Lung (tissue), 12 donors: ENCODE data around the gene KRT2. TPM values are rescaled to one million over a fixed set of nuclear protein-coding genes. Genes with fewer than 3 reads are reported as not detected.

Source experiments
- ATAC-seq: fragments of 200-7000 bp; cut with Tn5 transposase; one replicate; pipeline ENCODE4 v1.9.1; 2020; ENCODE audit warnings: moderate number of reproducible peaks; ENCODE audit not compliant: insufficient read depth, low FRiP score
- DNase-seq, 3 donors: peaks; one replicate each; pipeline ENCODE4 v3.0.0-alpha.2; 2013 to 2017
- H3K27ac ChIP-seq, 2 donors: one replicate each; pipeline ENCODE4 v1.5.1; 2013; ENCODE audit warnings: mild to moderate bottlenecking in 2 of 2, moderate library complexity in 2 of 2, control low read depth in 1 of 2, inconsistent platforms in 1 of 2, low read depth in 1 of 2, low read length in 1 of 2
- H3K27me3 ChIP-seq, 3 donors: one replicate each; pipeline ENCODE4 v1.5.1; 2013; ENCODE audit warnings: low read length in 2 of 3; ENCODE audit not compliant: control insufficient read depth in 3 of 3, insufficient read depth in 3 of 3
- H3K36me3 ChIP-seq, 4 donors: one replicate each; pipeline ENCODE4 v1.5.1; 2013; ENCODE audit warnings: low read length in 4 of 4, mild to moderate bottlenecking in 1 of 4, moderate library complexity in 1 of 4; ENCODE audit not compliant: control insufficient read depth in 4 of 4, insufficient read depth in 4 of 4
- H3K4me1 ChIP-seq, 5 donors: one replicate each; pipeline ENCODE4 v1.5.1; 2013; ENCODE audit warnings: low read length in 5 of 5, mild to moderate bottlenecking in 2 of 5, moderate library complexity in 1 of 5; ENCODE audit not compliant: control insufficient read depth in 5 of 5, insufficient read depth in 5 of 5
- H3K4me3 ChIP-seq: one replicate; pipeline ENCODE4 v1.5.1; 2013; ENCODE audit warnings: mild to moderate bottlenecking, control low read depth, moderate library complexity
- H3K9ac ChIP-seq, 2 donors: one replicate each; pipeline ENCODE4 v1.5.1; 2013; ENCODE audit warnings: low read length in 2 of 2, control low read depth in 1 of 2; ENCODE audit not compliant: insufficient read depth in 1 of 2
- H3K9me3 ChIP-seq, 4 donors: one replicate each; pipeline ENCODE4 v1.5.1; 2013; ENCODE audit warnings: low read length in 3 of 4, mild to moderate bottlenecking in 1 of 4, moderate library complexity in 1 of 4; ENCODE audit not compliant: control insufficient read depth in 4 of 4, insufficient read depth in 3 of 4
- CTCF ChIP-seq: IDR thresholded peaks from 2 replicates; pipeline ENCODE4 v1.5.1; 2012; ENCODE audit warnings: mild to moderate bottlenecking; ENCODE audit errors: control extremely low read depth, extremely low read depth
- WGBS, 2 donors: extraction: QIAGEN DNeasy Blood & Tissue Kit; methylation state at CpG; one replicate each; pipeline ENCODE4 v1.1.7; 2013; 5-methylcytosine and 5-hydroxymethylcytosine counted together
- polyA plus RNA-seq, 2 donors: library from polyadenylated mRNA; stranded (reverse); fragments of 200-250 nt; gene quantifications; one replicate each; pipeline ENCODE4 v1.2.1, GENCODE V29; 2013
- total RNA-seq, 2 donors: library from RNA; depleted of rRNA in 1 of 2; stranded (reverse); fragments of >200 nt in 1 of 2; gene quantifications; one replicate each; pipeline ENCODE4 v1.2.1, GENCODE V29; 2014 to 2021
- donor health status: control.
- donor health status: control.
- donor health status: Bipolar disorder and iron deficiency.
- donor health status: healthy.
- donor health status: DM: yes; HTN: yes; CAD: no.

Gene KRT2
- total and polyA plus RNA-seq, 4 donors, result 0.03 TPM; not detected in 3

DNA sequence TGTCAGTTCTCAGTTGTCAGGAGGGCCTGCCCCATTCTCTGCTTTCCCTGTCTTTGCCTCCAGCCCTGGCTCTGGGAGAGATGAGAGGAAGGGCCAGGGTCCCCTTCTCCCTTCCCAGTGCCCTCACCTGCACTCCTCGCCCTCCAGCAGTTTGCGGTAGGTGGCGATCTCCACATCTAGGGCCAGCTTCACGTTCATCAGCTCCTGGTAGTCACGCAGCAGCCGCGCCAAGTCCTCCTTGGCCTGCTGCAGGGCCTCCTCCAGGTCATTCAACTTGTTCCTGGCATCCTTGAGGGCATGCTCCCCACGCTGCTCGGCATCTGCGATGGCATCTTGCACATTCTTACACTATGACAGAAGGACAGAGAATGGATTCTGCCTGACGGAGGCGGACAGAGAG is 5.4 kb downstream of the KRT2 start:
- no peak for DNase-seq
- TF ChIP-seq CTCF, result no peak
- 87 to 93% methylated on average over 12 of the region's 12 CpGs for WGBS, 2 donors
- Histone ChIP-seq H3K9ac (no peak overlapping the region), H3K27me3 (peaks cover 0 to 4% (median 0%) of the 10 kb centered on the region in 3 donors), H3K9me3 (no peaks in the 10 kb centered on the region), H3K4me3 (no peak overlapping the region), H3K36me3 (no peaks in the 10 kb centered on the region), H3K27ac (no peak overlapping the region), H3K4me1 (no peaks in the 10 kb centered on the region)
- ATAC-seq, result no peak

GRCh38 chr12:52645982-52646381 is 6.0 kb downstream of the KRT2 start:
- Histone ChIP-seq H3K4me1 (no peaks in the 10 kb centered on the region), H3K27me3 (peaks cover 0 to 4% (median 0%) of the 10 kb centered on the region in 3 donors), H3K36me3 (no peaks in the 10 kb centered on the region), H3K4me3 (no peak overlapping the region), H3K9ac (no peak overlapping the region), H3K27ac (no peak overlapping the region), H3K9me3 (no peaks in the 10 kb centered on the region)
- TF ChIP-seq CTCF, result no peak
- 71 to 77% methylated on average over 4 of the region's 4 CpGs for WGBS, 2 donors
- no peak for DNase-seq
- ATAC-seq, result no peak

GRCh38 chr12:52645120-52645761 is 6.8 kb downstream of the KRT2 start:
- H3K27ac ChIP-seq, result no peak overlapping the region
- no peak for DNase-seq
- TF ChIP-seq CTCF, result no peak
- 72 to 73% methylated on average over 7 of the region's 7 CpGs for WGBS, 2 donors
- no peaks in the 10 kb centered on the region for H3K9me3 ChIP-seq
- no peak overlapping the region for H3K9ac ChIP-seq
- H3K36me3 ChIP-seq, result no peaks in the 10 kb centered on the region
- no peak for ATAC-seq
- H3K4me1 ChIP-seq, result no peaks in the 10 kb centered on the region
- peaks cover 0 to 4% (median 2%) of the 10 kb centered on the region in 3 donors for H3K27me3 ChIP-seq
- no peak overlapping the region for H3K4me3 ChIP-seq

DNA sequence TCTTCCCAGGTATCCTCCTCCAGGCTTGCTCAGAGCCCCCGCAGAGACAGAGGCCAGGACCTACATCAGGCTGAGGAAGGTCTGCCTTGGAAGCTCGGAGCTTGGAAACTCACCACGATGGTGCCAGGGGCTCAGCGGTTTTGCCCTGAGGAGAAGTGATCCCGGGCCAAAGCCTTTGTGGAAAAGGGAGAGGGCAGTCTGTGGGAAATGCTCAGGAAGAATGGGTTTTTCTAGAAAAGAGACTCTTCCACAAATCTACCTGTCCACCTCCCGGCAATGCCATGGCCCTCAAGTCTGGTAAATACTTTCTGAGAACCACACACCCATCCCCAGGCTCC is 8.0 kb downstream of the KRT2 start:
- Histone ChIP-seq H3K27ac (no peak overlapping the region), H3K9ac (no peak overlapping the region), H3K36me3 (no peaks in the 10 kb centered on the region), H3K27me3 (peaks cover 0 to 6% (median 4%) of the 10 kb centered on the region in 3 donors), H3K9me3 (no peaks in the 10 kb centered on the region), H3K4me3 (no peak overlapping the region), H3K4me1 (no peaks in the 10 kb centered on the region)
- ATAC-seq, result no peak
- no peak for DNase-seq
- WGBS, 2 donors, result 85 to 90% methylated on average over 6 of the region's 6 CpGs
- no peak for TF ChIP-seq CTCF
